HG02973 (cell line): ENCODE measurements around the gene FBXO41.

ENCODE experiments used
- ATAC-seq: cut with Tn5 transposase; IDR thresholded peaks from one replicate; pipeline ENCODE4 v1.9.1; 2021; ENCODE audit warnings: moderate library complexity; ENCODE audit not compliant: unreplicated experiment

Gene FBXO41

DNA sequence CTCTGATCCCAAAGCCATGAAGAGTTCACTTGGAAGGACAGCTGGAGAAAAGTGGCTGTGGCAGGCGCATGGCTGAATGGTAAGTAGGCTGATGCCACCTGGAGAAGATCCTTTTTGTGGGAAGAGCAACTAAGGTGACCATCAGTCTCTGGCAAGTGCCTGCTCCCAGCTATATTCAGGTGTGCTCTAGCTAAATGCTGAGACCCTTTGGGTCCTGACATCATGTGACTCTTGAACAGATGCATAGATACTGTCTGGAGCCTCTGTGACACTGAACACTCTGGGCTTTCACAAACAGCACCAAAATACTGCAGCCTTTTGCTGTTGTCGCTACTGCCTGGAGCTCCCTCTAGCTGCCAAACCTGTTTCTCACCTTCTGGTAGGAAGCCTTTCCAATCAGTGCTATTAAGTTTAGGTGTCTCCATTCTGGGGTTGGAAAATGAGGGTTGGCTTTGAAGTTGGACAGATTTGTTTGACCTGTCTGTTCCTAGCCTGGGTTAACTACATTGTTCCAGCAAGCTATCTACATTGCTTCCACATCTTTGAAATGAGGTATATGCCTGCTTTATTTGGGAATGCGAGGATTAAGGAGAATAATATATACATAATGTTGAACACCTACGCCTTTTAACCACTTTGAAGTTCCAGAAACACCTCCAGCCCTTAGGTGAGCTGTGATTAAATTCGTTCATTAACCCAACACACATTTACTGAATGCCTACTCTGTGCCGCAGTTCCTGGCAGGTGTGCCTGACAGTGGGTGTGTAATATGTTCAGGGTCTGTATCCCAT is 6.0 kb upstream of the FBXO41 start:
- ATAC-seq = no peak

DNA sequence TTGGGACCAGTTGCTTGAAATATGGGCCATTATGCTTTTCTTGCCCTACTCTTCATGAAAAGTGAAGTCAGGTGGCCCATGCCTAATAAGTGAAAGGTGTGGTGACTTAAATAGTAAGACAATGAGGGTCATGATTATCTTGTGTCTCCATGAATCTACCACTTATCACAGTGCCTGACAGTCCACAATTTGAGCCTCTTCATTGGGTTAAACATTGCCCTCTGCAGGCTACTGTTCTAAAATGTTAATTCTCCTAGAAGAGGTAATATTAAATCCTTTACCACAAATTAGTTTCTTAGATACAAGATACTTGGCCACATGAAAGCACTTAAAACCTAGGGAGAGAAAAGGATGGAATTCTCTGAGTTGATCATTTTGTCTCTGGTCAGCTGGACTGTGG is 5.0 kb upstream of the FBXO41 start:
- no peak for ATAC-seq

DNA sequence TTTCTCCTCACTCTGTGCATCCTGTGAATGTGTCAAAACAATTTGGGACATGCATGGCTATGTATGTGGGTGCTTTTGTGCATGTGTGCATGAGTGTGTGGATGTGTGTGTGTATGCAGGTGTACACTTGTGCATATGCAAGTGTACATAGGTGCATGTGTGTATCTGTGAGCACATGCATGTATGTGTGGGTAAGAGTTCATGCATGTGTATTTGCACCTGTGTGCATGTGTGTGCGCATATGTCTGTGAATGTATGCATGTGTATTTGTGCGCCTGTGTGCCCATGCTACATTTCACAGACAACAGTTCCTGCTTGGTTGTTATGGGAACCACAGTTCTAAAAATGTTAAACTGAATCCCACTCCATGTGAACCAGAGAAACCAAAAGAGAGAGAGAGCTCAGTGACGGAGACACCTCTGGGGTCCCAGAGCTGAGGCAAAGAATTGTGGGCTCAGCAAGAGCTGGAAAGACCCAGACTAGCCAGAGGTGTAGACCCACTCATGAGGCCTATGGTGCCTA is 1.9 kb upstream of the FBXO41 start:
- no peak for ATAC-seq

DNA sequence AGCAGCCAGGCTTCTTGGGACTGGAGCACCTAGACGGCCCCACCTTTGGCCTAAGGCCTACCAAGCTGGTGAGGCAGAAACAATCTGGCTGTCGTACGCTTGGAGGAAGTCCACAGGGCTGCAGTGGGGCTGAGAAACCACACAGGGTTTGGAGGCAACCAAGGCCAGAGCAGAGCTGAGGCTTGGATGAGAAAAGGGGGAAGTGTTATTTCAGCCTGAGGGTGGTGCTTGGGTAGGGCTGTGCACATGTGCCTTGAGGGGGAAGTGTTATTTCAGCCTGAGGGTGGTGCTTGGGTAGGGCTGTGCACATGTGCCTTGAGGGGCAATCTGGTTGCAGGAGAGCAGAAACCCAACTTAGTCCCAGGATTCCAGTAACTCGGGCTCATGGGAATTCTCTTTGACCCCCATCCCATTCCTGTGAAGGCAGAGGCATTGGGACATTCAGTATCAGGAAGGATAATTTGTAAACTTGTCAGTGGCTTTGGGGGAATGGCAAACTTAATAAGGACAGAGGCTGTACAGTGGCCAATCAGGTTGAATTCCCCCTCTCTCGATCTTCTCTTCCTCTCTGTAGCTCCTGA is 971 bp upstream of the FBXO41 start:
- peak; percentile 52 for ATAC-seq

DNA sequence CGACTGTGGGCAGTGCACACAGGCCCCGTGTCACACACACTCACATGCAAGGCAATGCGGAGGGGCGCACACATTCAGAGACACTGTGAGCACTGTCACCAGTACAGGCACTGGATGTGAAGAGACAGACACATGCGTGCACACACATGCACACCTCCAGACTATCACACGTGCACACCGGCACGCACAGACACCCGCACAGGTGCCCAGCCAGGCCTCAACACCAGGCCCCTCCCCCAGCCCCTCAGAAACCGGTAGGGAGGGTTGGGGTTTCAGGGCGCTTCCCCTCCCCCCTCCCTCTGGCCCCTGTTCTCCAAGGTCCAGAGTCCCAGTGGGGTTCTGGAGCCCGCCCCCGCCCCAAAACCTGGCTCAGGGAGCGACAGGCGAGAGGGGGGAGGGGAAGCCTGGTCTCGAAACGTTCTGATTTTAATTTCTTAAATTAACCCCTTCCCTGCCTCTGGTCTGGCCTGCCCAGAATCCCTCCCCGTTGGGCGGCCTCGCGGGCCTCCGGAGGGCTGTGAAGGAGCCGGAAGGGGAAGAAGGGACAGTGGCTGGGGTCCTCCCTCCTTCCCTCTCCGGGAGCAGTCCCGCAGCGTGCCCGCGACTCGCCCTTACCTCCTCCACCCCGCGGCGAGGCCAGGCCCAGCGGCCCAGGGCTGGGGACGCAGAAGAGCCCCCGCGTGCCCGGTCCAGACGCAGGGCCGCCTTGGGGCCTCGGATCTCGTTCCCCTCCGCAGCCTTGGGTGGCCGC is 558 bp downstream of the FBXO41 start:
- ATAC-seq = peak; percentile 20

DNA sequence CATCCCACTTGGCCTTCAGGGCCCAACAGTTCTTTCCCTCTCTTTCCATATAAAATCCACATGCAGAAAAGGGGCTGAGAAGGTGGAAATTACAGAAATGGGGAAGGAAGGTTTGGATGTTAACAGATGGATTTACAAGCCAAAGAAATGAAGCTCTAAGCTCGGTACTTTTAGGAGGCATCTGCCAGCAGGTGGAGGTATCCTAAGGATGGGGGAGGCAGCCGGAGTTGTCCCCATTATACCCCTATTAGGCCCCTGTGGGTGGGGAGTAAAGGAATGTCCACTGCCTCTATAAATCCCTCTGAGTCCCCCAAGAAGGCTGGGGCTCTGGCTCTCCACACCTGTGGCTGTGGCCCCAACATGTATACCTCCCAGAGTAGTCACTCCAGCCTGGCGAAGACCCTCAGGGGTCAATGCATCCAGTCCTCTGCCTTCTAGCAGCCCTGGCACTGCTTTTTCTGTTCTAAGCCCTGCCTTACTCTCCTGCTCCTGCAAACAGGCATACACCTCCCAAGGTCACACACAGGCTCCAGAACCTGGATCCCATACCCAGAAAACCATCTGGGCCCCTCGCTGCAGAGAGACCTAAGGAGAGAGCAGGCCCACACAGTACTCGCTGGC is 1.2 kb downstream of the FBXO41 start:
- ATAC-seq = no peak

DNA sequence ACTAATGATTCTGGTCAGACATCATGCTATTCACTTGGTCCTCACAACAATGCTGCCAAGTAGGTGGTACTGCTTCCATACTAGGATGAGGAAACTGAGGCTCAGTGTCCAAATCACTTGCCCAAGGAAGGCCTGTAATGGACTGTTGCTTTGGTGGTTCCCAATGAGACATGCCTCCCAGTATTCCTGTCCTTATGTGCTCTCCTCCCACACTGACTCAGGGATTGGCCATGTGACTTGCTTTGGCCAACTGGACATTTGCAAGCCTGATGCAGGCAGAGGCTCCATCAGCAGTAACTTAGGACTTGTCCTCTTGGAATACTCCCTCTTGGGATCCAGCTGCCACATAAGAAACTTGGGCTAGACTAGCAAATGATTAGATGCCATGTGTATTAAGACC is 3.0 kb downstream of the FBXO41 start:
- no peak for ATAC-seq

DNA sequence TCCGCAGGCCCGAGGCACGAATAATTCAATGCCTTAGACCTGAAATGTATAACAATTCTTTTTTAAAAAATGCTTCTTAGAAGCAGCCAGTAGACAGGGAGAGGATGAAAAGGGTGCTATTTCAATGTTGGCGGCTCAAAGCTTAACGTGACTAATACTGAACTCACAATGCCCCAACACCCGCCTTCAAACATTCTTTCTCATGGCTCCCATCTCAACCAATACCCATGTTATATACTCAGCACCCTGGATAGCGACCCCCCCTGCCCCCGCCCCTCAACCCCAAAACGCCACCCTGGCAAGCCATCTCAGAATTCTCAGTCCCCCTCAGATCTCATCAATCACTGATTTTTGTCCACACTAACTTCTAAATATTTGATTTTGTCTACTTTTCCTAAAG is 4.4 kb downstream of the FBXO41 start:
- no peak for ATAC-seq

DNA sequence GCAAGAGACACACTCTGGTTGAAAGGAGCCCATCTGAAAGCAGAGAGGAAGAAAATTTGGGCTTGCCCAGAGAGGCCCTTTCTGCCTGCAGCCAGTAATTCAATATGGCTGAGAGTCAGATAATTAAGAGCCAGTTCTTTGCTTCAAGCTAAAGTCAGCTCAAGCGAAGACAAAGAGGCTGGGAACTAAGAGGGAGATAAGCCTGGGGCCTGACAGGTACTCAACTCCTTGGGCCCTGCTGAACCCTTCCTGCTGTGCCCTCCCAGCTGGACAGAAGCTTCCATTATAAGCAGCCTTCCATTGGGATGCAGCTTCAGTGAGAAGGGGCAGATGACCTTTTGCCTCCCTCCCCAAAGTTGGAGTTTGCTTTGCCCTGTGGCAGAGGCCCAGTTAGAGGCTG is 12.0 kb downstream of the FBXO41 start:
- ATAC-seq = no peak

DNA sequence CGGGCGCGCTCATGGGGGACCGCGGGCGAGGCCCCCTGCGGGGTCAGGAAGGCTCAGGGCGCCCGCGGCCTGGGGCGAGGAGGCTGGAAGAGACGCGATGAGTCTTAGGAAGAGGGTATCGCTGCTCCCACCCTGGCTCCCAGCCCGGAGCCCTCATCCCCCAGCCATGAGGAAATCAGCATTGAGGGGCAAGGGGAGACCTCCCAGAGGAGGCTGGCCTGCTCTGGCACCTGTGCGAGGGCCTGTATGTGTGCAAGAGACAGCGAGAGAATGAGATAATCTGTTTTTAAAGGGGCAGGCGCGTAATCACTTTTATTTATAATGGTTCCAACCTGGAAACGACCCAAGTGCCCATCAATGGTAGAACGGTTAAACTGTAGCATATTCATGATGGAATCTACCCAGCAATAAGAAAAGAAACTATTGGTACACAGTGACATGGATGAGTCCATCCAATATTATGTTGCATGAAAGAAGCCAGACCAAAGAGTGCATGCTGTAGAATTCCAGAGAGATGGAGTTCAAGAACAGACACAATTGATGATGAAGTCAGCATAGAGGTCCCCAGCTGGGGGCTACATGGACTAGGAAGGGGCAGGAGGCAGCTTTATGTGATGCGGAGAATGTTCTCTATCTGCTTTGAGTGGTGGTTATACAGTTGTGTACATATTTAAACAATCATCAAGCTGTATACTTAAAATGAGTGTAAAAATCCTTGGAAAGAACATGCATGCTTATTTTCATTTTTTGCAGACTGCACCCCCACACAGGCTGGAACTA is 14.4 kb downstream of the FBXO41 start:
- no peak for ATAC-seq

DNA sequence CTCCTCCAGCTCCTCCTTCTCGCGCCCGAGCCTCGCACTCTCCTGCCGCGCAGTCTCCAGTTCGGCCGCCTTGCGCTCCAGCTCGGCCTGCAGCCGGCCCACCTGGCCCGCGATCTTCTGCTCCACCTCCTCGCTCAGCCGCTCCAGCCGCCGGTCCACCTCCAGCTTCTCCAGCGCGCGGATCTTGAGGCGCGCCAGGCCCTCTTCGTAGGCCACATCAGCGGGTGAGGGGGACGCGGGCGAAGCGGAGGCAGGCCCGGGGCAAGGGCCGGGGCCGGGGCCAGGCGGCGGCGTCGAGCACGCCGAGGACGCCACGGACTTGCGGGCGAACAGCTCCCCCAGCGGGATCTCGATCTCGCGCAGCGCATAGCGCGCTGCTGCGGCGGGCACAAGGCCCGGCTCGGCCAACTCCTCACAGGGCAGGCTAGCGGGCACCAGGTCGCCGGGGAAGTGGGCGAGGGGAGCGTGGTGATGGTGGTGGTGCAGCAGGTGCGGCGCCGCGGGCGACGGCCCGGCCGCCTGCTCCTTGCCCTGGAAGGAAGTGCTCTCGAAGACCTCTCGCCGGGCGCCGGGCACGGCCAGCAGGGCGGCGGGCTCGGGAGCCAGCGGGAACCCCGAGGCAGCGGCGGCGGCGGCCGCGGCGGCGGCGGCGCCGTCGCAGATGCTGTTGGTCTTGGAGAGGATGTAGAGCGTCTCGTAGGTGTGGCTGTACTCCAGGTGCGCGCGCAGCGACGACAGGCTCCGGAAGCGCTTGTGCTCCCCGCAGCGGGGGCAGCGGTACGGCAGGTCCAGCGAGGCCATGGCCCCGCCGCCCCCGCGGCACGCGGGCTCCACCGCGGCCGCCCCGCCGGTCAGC is 15.2 kb downstream of the FBXO41 start:
- ATAC-seq = peak; percentile 70

DNA sequence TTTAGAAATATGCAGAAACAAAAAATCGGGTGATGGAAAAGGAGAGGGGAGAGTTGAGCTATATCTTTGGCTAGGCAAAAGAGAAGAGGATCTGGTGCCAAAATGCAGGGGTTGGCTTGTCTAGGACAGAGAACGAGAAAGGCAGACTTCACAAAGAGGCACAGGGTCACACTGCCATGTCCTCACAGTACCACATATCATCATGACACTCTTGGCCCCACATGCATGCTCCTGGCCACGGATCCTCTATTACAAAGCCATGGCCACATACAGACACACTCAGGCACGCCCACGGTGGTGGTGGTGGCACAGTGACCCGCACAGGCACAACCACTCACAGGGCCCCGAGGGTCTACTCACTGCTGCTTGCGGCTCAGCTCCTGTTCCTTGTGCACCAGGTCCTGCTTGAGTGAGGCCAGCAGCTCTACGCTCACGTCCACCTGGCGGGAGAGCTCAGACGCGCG is 15.9 kb downstream of the FBXO41 start:
- ATAC-seq = no peak

DNA sequence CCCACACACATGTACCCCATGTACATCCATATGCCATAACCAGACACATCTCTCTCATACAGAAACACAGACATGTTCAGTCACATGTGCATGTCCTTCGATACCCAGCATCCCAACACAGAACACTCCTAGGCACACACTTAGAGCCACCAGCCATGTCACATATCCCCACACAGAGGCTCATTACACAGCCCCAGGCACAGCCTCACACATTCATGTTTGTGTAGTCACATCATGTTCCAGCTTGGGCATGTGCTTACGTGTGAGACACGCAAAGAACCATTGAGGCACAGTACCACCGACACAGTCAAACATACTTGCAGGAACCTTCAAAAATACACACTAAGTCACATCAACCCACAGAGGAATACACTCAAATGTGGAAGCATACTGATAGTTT is 17.3 kb downstream of the FBXO41 start:
- no peak for ATAC-seq

DNA sequence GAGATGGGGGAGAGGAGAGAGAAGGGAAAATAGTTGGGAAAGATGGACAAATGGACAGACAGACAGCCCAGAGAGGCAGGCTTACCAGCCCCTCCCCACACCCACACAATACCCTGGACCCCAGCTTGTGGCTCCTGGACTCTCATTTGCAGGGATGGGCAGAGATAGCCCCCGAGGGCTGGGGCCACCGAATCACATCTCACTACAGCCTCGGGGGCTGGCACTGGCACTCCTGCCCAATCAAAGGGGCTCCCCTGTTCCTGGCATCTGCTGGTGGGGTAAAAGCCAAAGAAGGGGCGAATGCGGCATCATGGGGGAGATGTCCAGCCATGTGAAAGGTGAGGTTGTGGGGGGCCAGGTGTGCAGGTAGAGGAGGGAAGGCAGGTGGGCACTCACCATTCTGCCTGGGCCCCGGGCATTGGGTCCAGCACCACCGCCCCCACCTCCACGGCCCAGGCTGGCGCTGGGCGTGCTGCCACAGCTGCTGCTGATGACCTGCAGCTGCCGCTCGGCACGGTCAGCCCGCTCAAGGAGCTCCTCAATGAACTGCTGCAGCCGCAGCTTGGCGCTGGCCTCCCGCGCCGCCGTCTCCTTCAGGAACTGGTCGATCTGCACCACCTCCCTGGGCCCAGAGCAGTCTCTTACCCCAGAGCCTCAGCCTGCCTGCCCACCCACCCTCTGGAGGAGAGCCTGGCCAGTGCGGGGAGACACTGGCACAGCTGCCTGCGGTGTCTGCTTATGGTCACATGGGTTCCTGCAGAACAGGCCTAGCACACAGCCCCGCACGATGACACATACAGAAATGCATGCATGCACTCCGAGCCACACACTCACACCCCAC is 18.0 kb downstream of the FBXO41 start:
- ATAC-seq = no peak

DNA sequence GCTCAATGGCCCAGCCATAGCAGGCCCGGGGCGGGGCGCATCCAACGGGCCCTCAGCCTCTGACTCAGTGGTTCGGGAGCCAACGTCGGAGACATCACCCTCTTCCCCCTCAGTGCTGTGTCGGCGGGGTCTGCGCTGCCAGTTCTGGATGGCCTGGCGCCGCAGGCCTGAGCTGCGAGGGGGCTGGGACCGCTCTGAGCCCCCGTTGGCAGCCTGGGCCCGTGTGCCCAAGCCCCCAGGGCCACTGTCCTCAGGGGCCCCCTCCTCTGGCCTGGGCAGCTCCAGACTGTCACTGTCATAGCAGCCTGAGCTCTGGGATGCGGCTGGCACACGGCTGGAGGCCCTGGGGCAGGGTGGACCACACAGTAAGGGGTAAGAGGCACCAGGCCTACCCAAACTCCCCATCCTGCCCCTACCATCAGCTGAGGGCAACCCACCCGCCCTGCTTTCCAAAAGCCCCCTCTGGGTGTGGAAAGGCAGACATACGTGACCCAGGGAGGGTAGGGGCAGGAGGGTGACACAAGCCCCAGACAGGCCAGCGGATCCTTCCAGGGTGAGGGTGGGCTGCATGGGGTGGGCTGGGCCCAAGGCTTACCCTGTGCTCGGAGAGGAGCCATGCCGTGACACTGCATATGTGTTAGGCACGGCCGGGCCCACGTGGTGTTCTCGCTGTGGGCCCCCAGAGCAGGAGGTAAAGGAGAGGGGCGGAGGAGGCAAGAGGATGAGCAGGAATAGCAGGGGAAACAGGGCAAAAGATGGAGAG is 18.8 kb downstream of the FBXO41 start:
- no peak for ATAC-seq

DNA sequence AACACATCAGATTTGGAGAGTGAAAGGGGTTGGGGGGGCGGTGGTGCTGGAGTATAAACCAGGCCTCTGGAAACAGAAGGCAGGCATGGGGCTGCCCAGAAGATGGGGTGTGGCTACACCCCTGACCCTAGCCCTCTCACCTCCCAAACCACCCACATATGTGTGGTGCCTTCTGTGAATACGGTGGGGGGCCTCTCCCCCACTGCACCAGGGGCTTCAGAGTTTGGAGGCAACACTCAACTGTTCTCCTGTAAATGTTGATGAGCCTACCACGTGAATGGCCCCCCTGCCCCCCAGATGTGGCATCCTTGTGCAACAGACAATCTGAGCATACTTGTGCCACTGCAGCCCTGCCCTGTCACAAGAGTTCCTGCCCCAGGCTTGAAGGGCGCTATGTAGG is 19.5 kb downstream of the FBXO41 start:
- ATAC-seq = no peak

DNA sequence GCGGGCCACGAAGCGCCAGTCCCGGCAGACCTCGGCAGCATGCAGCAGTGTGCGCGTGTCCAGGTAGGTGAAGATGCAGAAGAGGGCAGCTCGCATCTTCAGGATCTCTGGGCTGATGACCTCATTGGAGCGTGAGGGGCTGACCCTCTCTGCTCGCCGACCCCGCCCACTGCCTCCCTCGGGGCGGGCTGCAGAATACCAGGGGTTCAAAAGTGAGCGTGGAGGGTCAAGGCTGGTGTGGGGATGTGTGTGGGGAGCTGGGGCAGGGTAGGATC is 20.0 kb downstream of the FBXO41 start:
- no peak for ATAC-seq
